ENCODE data around the gene JAGN1. TPM values are rescaled to one million over a fixed set of nuclear protein-coding genes. Genes with fewer than 3 reads are reported as not detected.

Gene JAGN1
- total RNA-seq, 2 donors from 2014 or later, result 15.4 to 17.8 TPM

- no peak for DNase-seq
- peaks cover 7% of the 10 kb centered on the region for H3K36me3 Mint-ChIP-seq (ENCODE audit: low read depth)
- no peaks in the 10 kb centered on the region for H3K9me3 ChIP-seq (ENCODE audit: control insufficient read depth, low read length, poor library complexity, severe bottlenecking)
- no peak overlapping the region for H3K4me3 Mint-ChIP-seq
- H3K4me1 Mint-ChIP-seq, result peaks cover 29% of the 10 kb centered on the region
- no peaks in the 10 kb centered on the region for H3K27me3 Mint-ChIP-seq
- peak overlapping the region; percentile 82 for H3K27ac Mint-ChIP-seq
- peak; percentile 62 for ATAC-seq
Measured at GRCh38 chr3:9909221-9910013, 19.0 kb downstream of the JAGN1 start.

- no peak for DNase-seq
- ATAC-seq, result no peak
- no peaks in the 10 kb centered on the region for H3K27me3 Mint-ChIP-seq
- peak overlapping the region; percentile 81 for H3K4me3 Mint-ChIP-seq
- peaks cover 7% of the 10 kb centered on the region for H3K36me3 Mint-ChIP-seq (ENCODE audit: low read depth)
- peak overlapping the region; percentile 49 for H3K27ac Mint-ChIP-seq
- peaks cover 29% of the 10 kb centered on the region for H3K4me1 Mint-ChIP-seq
- H3K9me3 ChIP-seq (ENCODE audit: control insufficient read depth, low read length, poor library complexity, severe bottlenecking), result no peaks in the 10 kb centered on the region
Measured at GRCh38 chr3:9911863-9912262, 21.5 kb downstream of the JAGN1 start.

GRCh38 chr3:9912294-9912935 is 22.0 kb downstream of the JAGN1 start:
- Mint-ChIP-seq H3K4me3 (peak overlapping the region; percentile 81), H3K4me1 (peaks cover 29% of the 10 kb centered on the region), H3K36me3 (ENCODE audit: low read depth) (peaks cover 7% of the 10 kb centered on the region), H3K27me3 (no peaks in the 10 kb centered on the region), H3K27ac (peak overlapping the region; percentile 49)
- H3K9me3 ChIP-seq (ENCODE audit: control insufficient read depth, low read length, poor library complexity, severe bottlenecking), result no peaks in the 10 kb centered on the region
- DNase-seq, result no peak
- ATAC-seq, result peak; percentile 73

- H3K9me3 ChIP-seq (ENCODE audit: control insufficient read depth, low read length, poor library complexity, severe bottlenecking), result no peaks in the 10 kb centered on the region
- peak overlapping the region; percentile 52 for H3K4me3 Mint-ChIP-seq
- DNase-seq (no peak), ATAC-seq (no peak)
- H3K27me3 Mint-ChIP-seq, result no peaks in the 10 kb centered on the region
- H3K27ac Mint-ChIP-seq, result no peak overlapping the region
- peaks cover 7% of the 10 kb centered on the region for H3K36me3 Mint-ChIP-seq (ENCODE audit: low read depth)
- H3K4me1 Mint-ChIP-seq, result peaks cover 24% of the 10 kb centered on the region
Measured at GRCh38 chr3:9913601-9914000, 23.2 kb downstream of the JAGN1 start.

GRCh38 chr3:9914011-9914410 is 23.6 kb downstream of the JAGN1 start:
- H3K4me1 Mint-ChIP-seq, result peaks cover 23% of the 10 kb centered on the region
- H3K27ac Mint-ChIP-seq, result no peak overlapping the region
- H3K9me3 ChIP-seq (ENCODE audit: control insufficient read depth, low read length, poor library complexity, severe bottlenecking), result no peaks in the 10 kb centered on the region
- H3K4me3 Mint-ChIP-seq, result no peak overlapping the region
- H3K36me3 Mint-ChIP-seq (ENCODE audit: low read depth), result peaks cover 7% of the 10 kb centered on the region
- DNase-seq, result no peak
- ATAC-seq, result no peak
- H3K27me3 Mint-ChIP-seq, result no peaks in the 10 kb centered on the region

GRCh38 chr3:9914559-9915253 is 24.3 kb downstream of the JAGN1 start:
- Mint-ChIP-seq H3K36me3 (ENCODE audit: low read depth) (peaks cover 4% of the 10 kb centered on the region), H3K27me3 (no peaks in the 10 kb centered on the region), H3K27ac (no peak overlapping the region), H3K4me1 (peaks cover 16% of the 10 kb centered on the region), H3K4me3 (peak overlapping the region; percentile 82)
- ATAC-seq (no peak), DNase-seq (no peak)
- H3K9me3 ChIP-seq (ENCODE audit: control insufficient read depth, low read length, poor library complexity, severe bottlenecking), result no peaks in the 10 kb centered on the region

GRCh38 chr3:9915254-9916141 is 25.1 kb downstream of the JAGN1 start:
- ATAC-seq, result peak; percentile 43
- Mint-ChIP-seq H3K36me3 (ENCODE audit: low read depth) (peaks cover 2% of the 10 kb centered on the region), H3K4me1 (peaks cover 14% of the 10 kb centered on the region), H3K4me3 (peak overlapping the region; percentile 82), H3K27me3 (no peaks in the 10 kb centered on the region), H3K27ac (no peak overlapping the region)
- no peaks in the 10 kb centered on the region for H3K9me3 ChIP-seq (ENCODE audit: control insufficient read depth, low read length, poor library complexity, severe bottlenecking)
- peak in 2 of 3 donors; percentile 15 to 25 for DNase-seq

GRCh38 chr3:9916346-9916733 is 25.9 kb downstream of the JAGN1 start:
- H3K36me3 Mint-ChIP-seq (ENCODE audit: low read depth), result peaks cover 2% of the 10 kb centered on the region
- H3K4me1 Mint-ChIP-seq, result peaks cover 11% of the 10 kb centered on the region
- H3K9me3 ChIP-seq (ENCODE audit: control insufficient read depth, low read length, poor library complexity, severe bottlenecking), result no peaks in the 10 kb centered on the region
- H3K27ac Mint-ChIP-seq, result no peak overlapping the region
- H3K27me3 Mint-ChIP-seq, result no peaks in the 10 kb centered on the region
- H3K4me3 Mint-ChIP-seq, result peak overlapping the region; percentile 82
- DNase-seq (no peak), ATAC-seq (no peak)

- H3K4me1 Mint-ChIP-seq, result peaks cover 8% of the 10 kb centered on the region
- H3K4me3 Mint-ChIP-seq, result peak within 1 kb of the TSS; percentile 82
- no peaks in the 10 kb centered on the region for H3K9me3 ChIP-seq (ENCODE audit: control insufficient read depth, low read length, poor library complexity, severe bottlenecking)
- DNase-seq (no peak), ATAC-seq (no peak)
- H3K27ac Mint-ChIP-seq, result no peak within 1 kb of the TSS
- H3K27me3 Mint-ChIP-seq, result no peaks in the 10 kb centered on the region
- H3K36me3 Mint-ChIP-seq (ENCODE audit: low read depth), result peaks cover 2% of the 10 kb centered on the region
Measured at GRCh38 chr3:9916734-9917680, 26.6 kb downstream of the JAGN1 start, which contains the start of gene IL17RC. Gene IL17RC (plus strand): TSS chr3:9917098. CDS start chr3:9917316, 218 bp downstream.

GRCh38 chr3:9917820-9918219 is 27.4 kb downstream of the JAGN1 start:
- H3K4me1 Mint-ChIP-seq, result no peaks in the 10 kb centered on the region

GRCh38 chr3:9918261-9919038 is 28.0 kb downstream of the JAGN1 start:
- Mint-ChIP-seq H3K27ac (no peak overlapping the region), H3K36me3 (ENCODE audit: low read depth) (peaks cover 3% of the 10 kb centered on the region), H3K4me1 (no peaks in the 10 kb centered on the region), H3K4me3 (no peak overlapping the region), H3K27me3 (no peaks in the 10 kb centered on the region)
- DNase-seq, result no peak
- no peak for ATAC-seq
- H3K9me3 ChIP-seq (ENCODE audit: control insufficient read depth, low read length, poor library complexity, severe bottlenecking), result no peaks in the 10 kb centered on the region

More at GRCh38 chr3:9917820-9918219, 27.4 kb downstream of the JAGN1 start:
- Mint-ChIP-seq H3K36me3 (ENCODE audit: low read depth) (peaks cover 3% of the 10 kb centered on the region), H3K27me3 (no peaks in the 10 kb centered on the region), H3K4me3 (peak overlapping the region; percentile 33), H3K27ac (no peak overlapping the region)
- no peak for DNase-seq
- no peaks in the 10 kb centered on the region for H3K9me3 ChIP-seq (ENCODE audit: control insufficient read depth, low read length, poor library complexity, severe bottlenecking)
- ATAC-seq, result no peak

Measured in T-helper 17 cell (primary cell).